ENCODE data around the gene TGM2. TPM values are rescaled to one million over a fixed set of nuclear protein-coding genes. Genes with fewer than 3 reads are reported as not detected.

TGM2 gene
- total RNA-seq, 1 donor from 2014 or later: 92.8 TPM

DNA sequence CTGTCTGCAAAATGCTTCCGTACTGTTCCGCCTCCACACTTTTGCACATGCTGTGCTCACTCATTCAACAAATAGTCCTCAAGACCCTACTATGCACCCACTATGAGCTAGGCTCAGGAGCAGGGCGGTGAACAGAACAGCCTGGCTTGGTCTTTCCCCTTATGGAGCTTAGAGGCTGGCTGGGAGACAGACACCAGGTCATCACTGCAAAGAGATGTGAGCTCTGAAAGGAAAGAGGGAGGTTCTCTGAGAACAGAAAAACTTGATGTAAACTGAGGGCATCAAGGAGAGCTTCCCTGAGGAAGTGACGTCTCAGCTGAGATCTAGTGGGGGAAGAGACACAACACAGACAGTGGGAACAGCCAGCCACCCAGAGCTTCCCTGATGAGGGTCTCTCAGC lies 31.0 kb upstream of the TGM2 start:
- no peaks in the 10 kb centered on the region for H3K36me3 ChIP-seq
- no peak overlapping the region for H3K27ac ChIP-seq
- H3K27me3 ChIP-seq: no peaks in the 10 kb centered on the region
- H3K9me3 ChIP-seq: no peaks in the 10 kb centered on the region
- no peak overlapping the region for H3K4me3 ChIP-seq
- intact Hi-C loops (cut with DNase I): no loop called here
- H3K4me1 ChIP-seq: no peaks in the 10 kb centered on the region
- TF ChIP-seq, protein P1, sequence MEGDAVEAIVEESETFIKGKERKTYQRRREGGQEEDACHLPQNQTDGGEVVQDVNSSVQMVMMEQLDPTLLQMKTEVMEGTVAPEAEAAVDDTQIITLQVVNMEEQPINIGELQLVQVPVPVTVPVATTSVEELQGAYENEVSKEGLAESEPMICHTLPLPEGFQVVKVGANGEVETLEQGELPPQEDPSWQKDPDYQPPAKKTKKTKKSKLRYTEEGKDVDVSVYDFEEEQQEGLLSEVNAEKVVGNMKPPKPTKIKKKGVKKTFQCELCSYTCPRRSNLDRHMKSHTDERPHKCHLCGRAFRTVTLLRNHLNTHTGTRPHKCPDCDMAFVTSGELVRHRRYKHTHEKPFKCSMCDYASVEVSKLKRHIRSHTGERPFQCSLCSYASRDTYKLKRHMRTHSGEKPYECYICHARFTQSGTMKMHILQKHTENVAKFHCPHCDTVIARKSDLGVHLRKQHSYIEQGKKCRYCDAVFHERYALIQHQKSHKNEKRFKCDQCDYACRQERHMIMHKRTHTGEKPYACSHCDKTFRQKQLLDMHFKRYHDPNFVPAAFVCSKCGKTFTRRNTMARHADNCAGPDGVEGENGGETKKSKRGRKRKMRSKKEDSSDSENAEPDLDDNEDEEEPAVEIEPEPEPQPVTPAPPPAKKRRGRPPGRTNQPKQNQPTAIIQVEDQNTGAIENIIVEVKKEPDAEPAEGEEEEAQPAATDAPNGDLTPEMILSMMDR (IDR thresholded peaks at IDR 0.05): no peak
- TF ChIP-seq POLR2AphosphoS5 (IDR thresholded peaks at IDR 0.05; ENCODE audit: insufficient read depth in 1 of 2, low read depth in 1 of 2): no peak
- no peak for DNase-seq (ENCODE audit: extremely low spot score in 2 of 2)

DNA sequence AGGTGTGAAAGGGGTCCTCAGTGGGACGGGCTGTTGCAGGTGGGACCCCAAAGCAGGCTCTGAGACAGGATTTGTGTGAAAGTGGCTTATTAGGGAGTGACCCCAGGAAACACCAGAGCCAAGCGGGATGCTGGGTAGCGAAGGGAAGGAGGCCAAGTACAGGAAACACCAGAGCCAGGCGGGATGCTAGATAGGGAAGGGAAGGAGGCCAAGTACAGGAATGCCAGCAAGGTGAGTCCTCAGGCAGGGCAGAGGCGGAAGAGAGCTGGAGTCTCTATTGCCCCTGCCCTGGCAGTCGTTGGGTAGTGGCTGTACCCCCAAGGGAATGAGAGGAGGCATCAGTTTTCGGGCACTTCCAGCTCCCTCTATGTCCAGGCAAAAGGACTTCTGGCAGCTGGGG lies 30.5 kb upstream of the TGM2 start:
- no peak for TF ChIP-seq POLR2A (IDR thresholded peaks at IDR 0.05)
- TF ChIP-seq, protein P1 (IDR thresholded peaks at IDR 0.05): no peak
- no peak for TF ChIP-seq POLR2AphosphoS5 (IDR thresholded peaks at IDR 0.05; ENCODE audit: insufficient read depth in 1 of 2, low read depth in 1 of 2)
- intact Hi-C loops (cut with DNase I): no loop called here
- H3K36me3 ChIP-seq: no peaks in the 10 kb centered on the region
- H3K27me3 ChIP-seq: no peaks in the 10 kb centered on the region
- no peak for DNase-seq (ENCODE audit: extremely low spot score in 2 of 2)
- no peak overlapping the region for H3K27ac ChIP-seq
- no peaks in the 10 kb centered on the region for H3K4me1 ChIP-seq
- H3K9me3 ChIP-seq: no peaks in the 10 kb centered on the region
- no peak overlapping the region for H3K4me3 ChIP-seq

DNA sequence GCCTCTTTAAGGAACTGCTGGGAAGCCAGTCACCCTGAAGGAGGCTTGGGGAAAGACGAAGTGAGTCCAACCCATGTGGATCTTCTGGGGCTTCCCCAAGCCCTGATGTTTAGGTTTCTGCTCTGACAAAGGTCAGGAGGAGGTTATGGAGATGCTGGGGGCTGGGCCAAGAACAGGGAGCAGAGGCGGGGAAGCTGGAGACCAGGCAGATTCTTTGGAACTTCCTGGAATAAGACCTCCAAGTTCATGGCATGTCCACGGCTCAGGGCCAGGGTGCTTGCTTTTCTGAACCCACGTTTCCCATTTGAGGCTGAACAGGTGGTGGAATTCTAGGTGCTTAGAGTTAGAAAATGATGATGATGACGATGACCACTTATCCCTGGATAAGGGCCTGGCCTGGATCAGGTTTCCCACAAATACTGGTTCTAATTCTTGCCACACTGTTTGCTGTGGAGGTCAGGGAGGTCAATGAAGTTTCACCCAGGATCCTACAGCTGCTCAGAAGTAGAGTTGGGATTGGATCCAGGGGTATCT lies 30.0 kb upstream of the TGM2 start:
- no peak for TF ChIP-seq POLR2AphosphoS5 (IDR thresholded peaks at IDR 0.05; ENCODE audit: insufficient read depth in 1 of 2, low read depth in 1 of 2)
- Histone ChIP-seq H3K4me1 (no peaks in the 10 kb centered on the region), H3K36me3 (no peaks in the 10 kb centered on the region), H3K4me3 (no peak overlapping the region), H3K27me3 (no peaks in the 10 kb centered on the region), H3K9me3 (no peaks in the 10 kb centered on the region), H3K27ac (no peak overlapping the region)
- DNase-seq (ENCODE audit: extremely low spot score in 2 of 2): no peak
- intact Hi-C loops (cut with DNase I): no loop called here

DNA sequence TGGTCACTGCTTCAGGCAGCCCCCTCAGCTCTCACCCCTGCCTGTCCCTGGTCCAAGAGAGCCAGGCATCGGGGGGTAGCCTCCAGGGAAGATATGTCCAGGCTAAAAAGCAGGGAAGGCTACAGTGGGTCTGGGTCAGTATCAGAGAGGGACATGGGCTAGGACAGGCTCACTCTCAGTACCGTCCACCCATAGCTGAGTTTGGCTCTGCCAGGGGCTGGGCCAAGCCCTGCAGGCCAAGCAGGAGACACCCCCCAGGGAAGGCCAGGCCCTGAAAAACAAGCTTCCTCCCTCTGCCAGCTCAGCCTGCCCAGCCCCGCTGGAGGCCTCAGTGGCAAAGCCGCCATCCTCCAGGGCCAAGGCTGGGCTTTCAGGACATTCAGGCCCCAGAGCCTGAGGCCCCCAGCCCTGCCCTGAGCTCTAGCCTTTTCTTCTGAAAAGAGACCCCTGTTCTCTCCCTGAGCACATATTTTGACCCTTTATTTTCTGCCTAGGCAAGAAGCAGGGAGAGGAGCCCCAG lies 28.6 kb upstream of the TGM2 start:
- H3K4me1 ChIP-seq: no peaks in the 10 kb centered on the region
- H3K4me3 ChIP-seq: no peak overlapping the region
- no peaks in the 10 kb centered on the region for H3K36me3 ChIP-seq
- no peak overlapping the region for H3K27ac ChIP-seq
- TF ChIP-seq POLR2A (IDR thresholded peaks at IDR 0.05): no peak
- TF ChIP-seq, protein P1 (IDR thresholded peaks at IDR 0.05): no peak
- no peak for TF ChIP-seq POLR2AphosphoS5 (IDR thresholded peaks at IDR 0.05; ENCODE audit: insufficient read depth in 1 of 2, low read depth in 1 of 2)
- intact Hi-C loops (cut with DNase I): no loop called here
- no peak for DNase-seq (ENCODE audit: extremely low spot score in 2 of 2)
- no peaks in the 10 kb centered on the region for H3K27me3 ChIP-seq
- H3K9me3 ChIP-seq: no peaks in the 10 kb centered on the region

DNA sequence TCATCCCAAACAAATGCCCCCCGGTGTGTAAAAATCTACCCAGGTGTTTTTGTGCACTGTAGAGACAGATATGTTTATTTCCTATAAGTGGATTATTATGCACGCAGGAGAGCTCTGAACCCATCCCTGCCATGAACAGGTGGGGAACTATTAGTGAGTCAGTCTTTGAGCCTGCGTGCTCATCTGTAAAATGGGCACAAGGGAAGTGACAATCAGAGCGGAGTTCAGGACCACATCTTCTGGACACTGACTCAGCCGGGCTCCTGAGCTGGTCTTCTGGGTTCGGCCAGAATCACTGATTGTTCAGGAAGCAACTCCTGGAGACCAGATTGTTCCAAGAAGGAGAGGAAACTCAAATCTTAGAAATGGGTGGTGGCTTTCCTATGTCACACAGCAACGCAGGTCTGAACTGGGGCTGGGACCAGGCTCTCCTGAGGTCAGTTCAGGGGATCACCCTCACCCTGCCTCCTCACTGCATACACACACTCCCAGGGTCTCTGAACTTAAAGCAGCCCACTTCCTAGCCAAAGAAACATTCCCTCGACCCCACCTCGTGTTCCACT lies 27.3 kb upstream of the TGM2 start:
- Histone ChIP-seq H3K9me3 (no peaks in the 10 kb centered on the region), H3K4me1 (no peaks in the 10 kb centered on the region), H3K27me3 (no peaks in the 10 kb centered on the region), H3K27ac (no peak overlapping the region), H3K36me3 (no peaks in the 10 kb centered on the region), H3K4me3 (no peak overlapping the region)
- no peak for TF ChIP-seq POLR2AphosphoS5 (IDR thresholded peaks at IDR 0.05; ENCODE audit: insufficient read depth in 1 of 2, low read depth in 1 of 2)
- TF ChIP-seq POLR2A (IDR thresholded peaks at IDR 0.05): no peak
- TF ChIP-seq, protein P1 (IDR thresholded peaks at IDR 0.05): no peak
- no peak for DNase-seq (ENCODE audit: extremely low spot score in 2 of 2)
- intact Hi-C loops (cut with DNase I): no loop called here
